ENCODE results near the gene LSP1.

Gene LSP1

DNA sequence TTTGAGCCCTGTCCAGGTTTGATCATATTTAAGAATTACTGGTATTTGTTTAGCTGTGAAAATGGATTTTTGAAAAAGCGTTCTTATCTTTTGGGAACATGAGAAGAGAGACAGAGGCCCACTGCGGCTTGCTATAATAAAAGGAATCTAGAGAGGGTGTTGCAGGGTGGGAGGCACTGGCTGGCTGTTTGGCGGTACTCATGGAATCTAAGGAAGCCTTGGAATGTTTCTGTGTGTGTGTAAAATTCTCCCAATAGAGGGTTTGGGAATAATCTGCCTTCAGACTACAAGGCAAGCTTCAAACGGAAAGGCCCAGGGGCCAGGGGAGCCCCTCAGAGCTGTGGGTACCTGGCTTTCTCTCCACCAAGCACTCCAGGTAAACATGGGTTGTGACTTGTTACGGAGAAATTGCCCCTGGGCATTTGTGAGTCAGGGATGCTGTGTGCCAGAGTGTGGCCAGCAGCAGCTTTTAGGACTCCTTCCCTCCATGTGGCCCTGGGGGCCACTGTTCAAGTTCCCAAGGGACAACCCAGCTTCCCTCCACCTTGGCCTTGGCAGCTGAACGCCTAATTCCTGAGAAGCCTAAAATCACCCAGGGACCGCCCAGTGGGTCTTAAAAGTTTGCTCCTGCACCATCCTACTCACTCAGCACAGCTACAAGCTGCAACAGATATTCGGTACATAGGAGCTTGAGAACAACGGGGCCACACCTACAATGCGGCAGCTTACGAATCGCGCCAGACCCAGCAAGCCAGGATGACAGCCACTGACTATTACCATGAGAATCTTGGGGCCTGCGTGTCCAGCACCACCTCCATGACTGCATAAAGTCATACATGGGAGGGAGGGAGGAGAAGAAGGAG is 32.2 kb upstream of the LSP1 start:
- Mint-ChIP-seq H3K27me3 (no peaks in the 10 kb centered on the region), H3K9me3 (peaks cover 10 to 20% of the 10 kb centered on the region in 2 donors), H3K4me1 (no peaks in the 10 kb centered on the region), H3K27ac (no peak overlapping the region), H3K4me3 (no peak overlapping the region)
- DNase-seq (no peak), ATAC-seq (no peak)

GRCh38 chr11:1821562-1821961 is 31.3 kb upstream of the LSP1 start:
- Mint-ChIP-seq H3K4me1 (no peaks in the 10 kb centered on the region), H3K27ac (no peak overlapping the region), H3K9me3 (peaks cover 10 to 20% of the 10 kb centered on the region in 2 donors), H3K27me3 (no peaks in the 10 kb centered on the region), H3K4me3 (no peak overlapping the region)
- ATAC-seq (no peak), DNase-seq (no peak)

GRCh38 chr11:1822648-1823375 is 30.1 kb upstream of the LSP1 start:
- H3K27ac Mint-ChIP-seq, result peak overlapping the region in 1 of 2 donors; percentile 9
- no peaks in the 10 kb centered on the region for H3K4me1 Mint-ChIP-seq
- peaks cover 10 to 20% of the 10 kb centered on the region in 2 donors for H3K9me3 Mint-ChIP-seq
- no peak overlapping the region for H3K4me3 Mint-ChIP-seq
- ATAC-seq (no peak), DNase-seq (no peak)
- no peaks in the 10 kb centered on the region for H3K27me3 Mint-ChIP-seq

GRCh38 chr11:1823376-1824220 is 29.3 kb upstream of the LSP1 start:
- no peaks in the 10 kb centered on the region for H3K4me1 Mint-ChIP-seq
- peaks cover 10 to 18% of the 10 kb centered on the region in 2 donors for H3K9me3 Mint-ChIP-seq
- H3K27ac Mint-ChIP-seq, result no peak overlapping the region
- ATAC-seq (no peak), DNase-seq (no peak)
- no peaks in the 10 kb centered on the region for H3K27me3 Mint-ChIP-seq
- H3K4me3 Mint-ChIP-seq, result no peak overlapping the region

DNA sequence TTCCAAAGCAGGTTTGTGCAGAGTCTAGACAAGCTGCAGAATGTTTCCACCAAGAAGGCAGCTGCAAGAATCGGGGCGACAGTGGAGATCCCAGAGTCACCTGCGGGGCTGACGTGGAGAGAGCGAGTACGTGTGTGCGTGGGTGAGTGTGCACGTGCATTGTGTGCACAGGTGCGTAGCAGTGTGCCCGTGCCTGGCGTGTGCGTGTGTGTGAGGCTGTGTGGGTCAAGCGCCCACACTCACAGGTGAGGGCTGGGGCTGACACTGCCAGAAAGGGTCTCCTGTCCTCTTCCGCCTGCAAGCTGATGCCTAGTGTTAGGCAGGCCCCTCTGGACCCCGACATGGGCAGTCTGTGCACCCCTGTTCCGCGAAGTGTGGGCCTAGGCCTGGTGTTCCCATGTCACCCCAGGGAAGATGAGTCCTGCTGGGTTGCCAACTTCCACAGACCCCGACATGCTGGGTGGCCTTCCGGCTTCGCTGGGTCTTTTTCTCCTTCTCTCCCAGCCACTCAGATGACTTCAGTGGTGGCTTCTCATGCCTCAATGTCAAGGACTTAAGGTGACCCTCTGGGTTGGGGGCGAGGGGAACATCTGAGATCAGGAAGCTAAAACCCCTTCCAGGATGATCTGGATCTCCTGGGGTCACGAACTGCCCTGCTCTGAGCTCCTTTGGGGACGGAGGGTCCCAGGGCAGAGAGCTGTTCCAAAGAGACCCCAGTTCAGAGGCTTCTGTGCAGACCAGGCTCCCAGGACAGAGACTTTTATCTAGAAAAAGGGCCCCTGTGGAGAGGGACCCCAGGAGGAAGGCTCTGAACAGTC is 28.5 kb upstream of the LSP1 start:
- Mint-ChIP-seq H3K27ac (no peak overlapping the region), H3K4me3 (no peak overlapping the region)
- ATAC-seq, result no peak

DNA sequence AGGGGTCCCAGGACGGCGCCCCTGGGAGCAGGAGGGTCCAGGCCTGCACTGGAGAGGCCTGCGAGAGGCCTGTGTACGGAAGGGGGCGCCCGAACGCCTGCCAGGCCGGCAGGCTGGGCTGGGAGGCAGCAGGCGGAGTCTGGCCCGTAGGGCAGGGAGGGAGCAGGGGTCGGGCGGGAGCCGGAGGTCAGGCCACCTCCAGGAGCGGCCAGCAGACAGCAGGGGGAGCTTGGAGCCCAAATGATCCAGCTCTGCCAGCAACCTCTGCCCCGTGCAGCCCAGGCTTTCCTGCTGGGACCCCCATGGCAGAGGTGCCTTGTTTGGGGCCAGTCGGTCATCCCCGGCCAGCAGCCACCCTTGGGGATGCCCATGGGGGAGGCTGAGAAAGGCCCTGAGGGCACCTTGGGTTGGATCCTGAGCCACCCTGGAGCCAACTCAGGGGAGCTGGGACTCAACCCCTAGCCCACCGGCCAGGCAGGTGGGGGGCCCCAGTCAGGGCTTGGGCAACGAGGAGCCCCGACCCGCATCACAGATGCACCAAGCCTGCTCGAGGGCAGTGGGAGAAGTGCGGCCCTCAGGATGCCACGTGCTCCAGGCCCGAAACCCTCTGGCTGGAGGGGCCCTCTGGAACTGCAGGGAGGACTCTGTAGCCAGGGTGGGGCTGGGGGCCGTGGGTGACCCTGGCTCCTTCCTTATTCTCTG is 27.7 kb upstream of the LSP1 start:
- Mint-ChIP-seq H3K9me3 (peaks cover 3 to 10% of the 10 kb centered on the region in 2 donors), H3K4me1 (no peaks in the 10 kb centered on the region), H3K4me3 (no peak overlapping the region), H3K27ac (no peak overlapping the region), H3K27me3 (peaks cover 10% of the 10 kb centered on the region)
- DNase-seq (no peak), ATAC-seq (no peak)

More for the DNA sequence above, 28.5 kb upstream of the LSP1 start:
- Mint-ChIP-seq H3K27me3 (peaks cover 8% of the 10 kb centered on the region), H3K9me3 (peaks cover 10% of the 10 kb centered on the region in 2 donors), H3K4me1 (no peaks in the 10 kb centered on the region)
- no peak for DNase-seq

- no peak for ATAC-seq
- Mint-ChIP-seq H3K27ac (no peak overlapping the region), H3K4me3 (no peak overlapping the region), H3K4me1 (no peaks in the 10 kb centered on the region), H3K27me3 (peaks cover 15% of the 10 kb centered on the region), H3K9me3 (peaks cover 0 to 10% of the 10 kb centered on the region in 2 donors)
- no peak for DNase-seq
Measured at GRCh38 chr11:1825785-1826451, 27.0 kb upstream of the LSP1 start.

DNA sequence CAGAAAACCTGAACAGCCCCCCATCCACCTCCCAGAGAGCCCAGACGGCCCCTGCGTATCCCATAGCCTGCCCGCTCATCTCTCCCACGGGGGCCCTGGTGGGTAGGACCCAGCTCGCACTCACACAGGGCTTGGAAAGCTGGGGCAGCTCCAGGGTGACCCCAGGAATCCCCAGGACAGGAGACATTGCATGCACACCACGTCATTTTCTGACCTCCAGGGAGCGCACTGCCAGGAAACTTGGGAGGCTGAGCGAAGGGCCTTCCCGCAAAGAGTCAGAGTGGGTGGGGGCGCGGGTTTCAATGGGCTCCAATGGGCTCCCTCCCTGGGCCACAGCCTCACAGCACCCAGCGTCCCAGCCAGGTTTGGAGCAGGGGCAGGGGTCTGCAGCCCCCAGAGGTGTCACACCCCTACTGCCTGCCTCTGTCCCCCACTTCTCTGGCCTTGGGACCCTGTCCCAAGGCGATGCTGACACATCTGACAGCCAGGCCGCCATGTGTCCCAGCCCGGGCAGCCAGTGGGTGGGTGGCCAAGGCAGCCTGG is 26.3 kb upstream of the LSP1 start:
- Mint-ChIP-seq H3K4me1 (no peaks in the 10 kb centered on the region), H3K27me3 (peaks cover 20% of the 10 kb centered on the region), H3K9me3 (peaks cover 0 to 3% of the 10 kb centered on the region in 2 donors), H3K4me3 (no peak overlapping the region), H3K27ac (peak overlapping the region in 1 of 2 donors; percentile 76)
- ATAC-seq (no peak), DNase-seq (no peak)

DNA sequence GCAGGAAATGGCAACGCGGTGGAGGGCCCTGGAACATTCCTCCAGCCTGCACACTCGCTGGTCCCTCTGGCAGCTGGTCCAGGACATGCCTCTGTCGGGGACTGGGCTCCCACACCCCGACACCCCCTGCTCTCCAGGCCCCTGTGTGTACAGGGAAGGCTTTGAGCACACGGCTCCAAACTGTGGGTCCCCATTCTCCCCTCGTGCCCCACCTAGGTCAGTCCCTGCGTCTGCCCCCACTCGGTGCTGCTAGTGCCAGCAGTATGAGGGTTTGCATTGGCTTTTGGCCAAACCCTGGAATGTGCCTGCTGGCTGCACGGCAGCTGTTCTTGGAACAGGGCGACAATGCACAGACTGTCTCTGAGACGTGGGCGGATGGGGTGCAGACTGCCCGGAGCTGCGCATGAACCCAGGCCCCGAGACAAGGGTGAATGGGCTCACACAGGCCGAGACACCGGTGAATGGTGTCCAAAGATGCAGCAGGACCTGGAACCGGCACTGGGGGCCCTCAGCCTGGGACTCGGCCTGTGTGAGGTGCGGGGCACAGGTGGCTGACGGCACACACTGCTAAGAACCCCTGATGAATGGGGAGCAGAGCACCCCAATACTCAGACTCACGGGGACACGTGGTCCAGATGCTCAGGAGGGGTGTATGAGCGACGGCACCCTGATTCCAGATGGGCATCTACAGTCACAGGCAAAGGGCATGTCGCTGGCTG is 25.6 kb upstream of the LSP1 start:
- ATAC-seq, result no peak
- Mint-ChIP-seq H3K4me3 (no peak overlapping the region), H3K27ac (no peak overlapping the region), H3K9me3 (no peaks in the 10 kb centered on the region), H3K4me1 (peaks cover 6% of the 10 kb centered on the region), H3K27me3 (peaks cover 26% of the 10 kb centered on the region)
- DNase-seq, result no peak

DNA sequence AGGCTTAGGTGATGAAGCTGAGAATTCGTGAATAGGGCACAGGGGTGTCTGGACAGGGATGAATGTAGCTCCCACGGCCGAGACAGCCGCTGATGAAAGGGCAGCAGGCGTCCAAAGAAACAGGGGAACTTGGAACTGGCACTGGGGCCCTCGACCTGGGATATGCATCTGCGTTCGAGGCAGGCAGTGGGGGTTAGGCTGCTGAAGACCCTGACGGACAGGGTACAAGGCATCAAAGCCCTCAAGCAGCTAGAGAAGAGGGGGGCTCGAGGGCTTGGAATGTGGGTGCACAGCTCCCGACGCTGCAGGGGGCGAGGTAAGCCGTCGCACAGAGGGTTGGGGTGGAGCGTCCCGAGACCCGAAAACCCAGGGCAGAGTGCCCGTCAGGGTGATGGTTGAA is 25.0 kb upstream of the LSP1 start:
- Mint-ChIP-seq H3K9me3 (no peaks in the 10 kb centered on the region), H3K27ac (no peak overlapping the region)

DNA sequence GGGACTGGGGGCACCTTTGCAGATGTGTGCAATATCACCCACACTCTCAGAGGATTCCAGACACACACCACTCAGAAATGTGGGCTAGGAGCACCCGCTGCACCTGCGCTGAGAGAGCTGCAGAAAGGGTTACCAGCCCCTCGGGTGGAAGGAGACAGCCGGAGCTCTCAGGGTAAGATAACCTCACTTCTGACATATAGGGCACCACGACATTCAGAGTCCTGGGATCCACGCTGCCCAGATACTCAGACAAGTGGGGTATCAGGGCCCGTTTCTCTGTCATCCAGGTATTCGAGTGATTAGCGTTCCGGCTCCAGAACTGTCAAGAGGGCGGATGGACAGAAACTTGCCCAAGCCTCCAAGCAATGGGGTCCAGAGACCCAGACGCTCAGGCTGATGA is 24.3 kb upstream of the LSP1 start:
- peaks cover 35% of the 10 kb centered on the region for H3K27me3 Mint-ChIP-seq
- ATAC-seq, result no peak
- DNase-seq, result no peak
- no peak overlapping the region for H3K27ac Mint-ChIP-seq
- H3K4me3 Mint-ChIP-seq, result no peak overlapping the region
- H3K9me3 Mint-ChIP-seq, result no peaks in the 10 kb centered on the region
- H3K4me1 Mint-ChIP-seq, result peaks cover 13% of the 10 kb centered on the region

More for the DNA sequence above, 25.0 kb upstream of the LSP1 start:
- Mint-ChIP-seq H3K4me1 (peaks cover 13% of the 10 kb centered on the region), H3K27me3 (peaks cover 29% of the 10 kb centered on the region), H3K4me3 (no peak overlapping the region)
- DNase-seq, result no peak
- no peak for ATAC-seq

DNA sequence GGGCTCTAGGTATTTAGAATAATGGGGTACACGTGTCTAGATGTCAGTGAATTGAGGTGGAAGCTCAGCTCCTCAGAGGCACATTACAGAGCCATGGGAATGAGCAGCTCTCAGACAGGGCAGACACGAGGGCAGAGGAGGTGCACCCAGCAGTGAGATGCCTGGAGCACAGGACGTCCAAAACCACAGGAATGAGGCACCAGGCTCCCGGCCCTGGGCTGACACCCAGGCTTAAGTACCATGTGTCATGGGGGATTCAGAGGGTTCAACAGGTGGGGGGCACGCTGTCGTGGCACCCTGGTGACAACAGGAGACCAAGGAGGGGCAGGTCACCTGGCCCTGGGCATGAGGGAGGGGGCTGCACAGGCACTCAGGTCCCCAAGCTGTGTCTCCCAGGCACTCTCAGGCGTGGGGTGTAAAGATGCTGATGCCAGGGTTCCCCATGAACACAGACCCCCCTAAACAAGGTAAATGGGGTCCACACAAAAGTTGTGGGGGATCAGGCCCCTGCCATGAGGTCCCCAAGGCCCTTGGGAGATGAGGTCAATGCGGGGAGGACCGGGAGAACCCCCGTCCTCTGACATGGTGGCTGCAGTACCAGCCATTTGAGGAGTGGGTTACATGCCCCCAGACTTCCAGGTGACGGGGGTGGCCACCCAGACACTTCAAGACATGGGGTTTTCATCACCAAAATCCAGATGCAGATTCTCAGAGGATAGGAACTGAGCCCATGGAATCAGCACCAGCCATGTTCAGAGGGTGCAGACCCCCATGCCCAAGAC is 23.7 kb upstream of the LSP1 start:
- peaks cover 37% of the 10 kb centered on the region for H3K27me3 Mint-ChIP-seq
- peak overlapping the region in 1 of 2 donors; percentile 27 for H3K27ac Mint-ChIP-seq
- peaks cover 13% of the 10 kb centered on the region for H3K4me1 Mint-ChIP-seq
- H3K9me3 Mint-ChIP-seq, result no peaks in the 10 kb centered on the region
- ATAC-seq, result no peak
- H3K4me3 Mint-ChIP-seq, result no peak overlapping the region
- no peak for DNase-seq

DNA sequence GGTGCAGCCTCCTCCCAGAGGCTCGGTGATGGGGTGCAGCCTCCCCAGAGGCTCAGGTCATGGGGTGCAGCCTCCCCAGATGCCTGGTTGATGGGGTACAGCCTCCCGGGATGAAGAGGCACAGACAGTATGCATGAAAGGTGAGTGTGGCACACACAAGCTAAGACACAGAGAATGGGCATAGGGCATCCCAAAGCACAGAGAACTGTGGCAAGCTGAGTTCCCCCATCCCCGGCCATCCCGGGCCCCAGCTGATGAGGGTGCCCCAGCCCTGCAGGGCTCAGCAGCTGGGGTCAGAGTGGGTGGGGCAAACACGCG is 22.9 kb upstream of the LSP1 start:
- H3K27ac Mint-ChIP-seq, result no peak overlapping the region
- H3K4me1 Mint-ChIP-seq, result peaks cover 13% of the 10 kb centered on the region
- H3K27me3 Mint-ChIP-seq, result peaks cover 37% of the 10 kb centered on the region
- DNase-seq, result no peak
- H3K9me3 Mint-ChIP-seq, result no peaks in the 10 kb centered on the region
- ATAC-seq, result no peak
- no peak overlapping the region for H3K4me3 Mint-ChIP-seq

Data from stimulated activated naive CD8-positive, alpha-beta T cell treated with anti-CD3 and anti-CD28 coated beads, Interleukin-15, amount 100 ng/mL, for 72 hours (primary cell).